Left ventricle myocardium inferior (tissue), 1 donor: ENCODE measurements around the gene NR1D2. TPM values are rescaled to one million over a fixed set of nuclear protein-coding genes. Genes with fewer than 3 reads are reported as not detected.
A peak's percentile ranks its signal among the peaks of the same experiment; 100 is the strongest.
"Not testable (repeated sequence)": the region's sequence is repeated elsewhere in the genome, so short reads cannot be mapped to it uniquely, and the experiment has no call there.

Experiments
- DNase-seq: peaks from one replicate; pipeline ENCODE4 v3.0.0-alpha.2; 2020
- H3K27ac ChIP-seq: fragments of 200-600 bp; replicated peaks from 2 replicates; pipeline ENCODE4 v1.8.0; 2021
- H3K27me3 ChIP-seq: fragments of 200-600 bp; 2 replicates; pipeline ENCODE4 v1.8.0; 2021; ENCODE audit warnings: low read depth
- H3K36me3 ChIP-seq: fragments of 200-600 bp; 2 replicates; pipeline ENCODE4 v1.8.0; 2021
- H3K4me1 ChIP-seq: fragments of 200-600 bp; 2 replicates; pipeline ENCODE4 v1.8.0; 2021
- H3K4me3 ChIP-seq: fragments of 200-600 bp; 2 replicates; pipeline ENCODE4 v1.8.0; 2021; ENCODE audit warnings: mild to moderate bottlenecking, moderate library complexity
- H3K9me3 ChIP-seq: fragments of 200-600 bp; replicated peaks from 2 replicates; pipeline ENCODE4 v1.8.0; 2021
- intact Hi-C: fragments of 100-400 bp; cut with micrococcal nuclease; formaldehyde crosslinking; loops from one replicate; pipeline ENCODE4 v1.11.0; 2022
- long read RNA-seq: library from polyadenylated mRNA; unstranded; transcript quantifications from one replicate; pipeline ENCODE4 v2.0.0, GENCODE V29; 2021
- total RNA-seq: library from RNA; stranded (reverse); fragmentation: NEBNext Ultra II Directional; extraction: Animal tissue kit (Norgen Biotek cat#: 25700); gene quantifications from one replicate; pipeline ENCODE4 v1.2.1, GENCODE V29; 2021
- TF ChIP-seq, protein P1 (sequence below): fragments of 200-600 bp; IDR thresholded peaks from 2 replicates; pipeline ENCODE4 v1.8.0; 2021; ENCODE audit warnings: antibody characterized with exemption, mild to moderate bottlenecking, borderline replicate concordance
- donor health status: DM: no; HTN: yes; CAD: no; lungs with severe emphysema.

Gene NR1D2
- total RNA-seq, result 43.5 TPM
- long read RNA-seq, full-length matches to known transcripts, result 72 of 80 reads
- long read RNA-seq, partial matches to known transcripts, result 2 of 80 reads
- long read RNA-seq, other reads (novel, unspliced or antisense), result 6 of 80 reads

DNA sequence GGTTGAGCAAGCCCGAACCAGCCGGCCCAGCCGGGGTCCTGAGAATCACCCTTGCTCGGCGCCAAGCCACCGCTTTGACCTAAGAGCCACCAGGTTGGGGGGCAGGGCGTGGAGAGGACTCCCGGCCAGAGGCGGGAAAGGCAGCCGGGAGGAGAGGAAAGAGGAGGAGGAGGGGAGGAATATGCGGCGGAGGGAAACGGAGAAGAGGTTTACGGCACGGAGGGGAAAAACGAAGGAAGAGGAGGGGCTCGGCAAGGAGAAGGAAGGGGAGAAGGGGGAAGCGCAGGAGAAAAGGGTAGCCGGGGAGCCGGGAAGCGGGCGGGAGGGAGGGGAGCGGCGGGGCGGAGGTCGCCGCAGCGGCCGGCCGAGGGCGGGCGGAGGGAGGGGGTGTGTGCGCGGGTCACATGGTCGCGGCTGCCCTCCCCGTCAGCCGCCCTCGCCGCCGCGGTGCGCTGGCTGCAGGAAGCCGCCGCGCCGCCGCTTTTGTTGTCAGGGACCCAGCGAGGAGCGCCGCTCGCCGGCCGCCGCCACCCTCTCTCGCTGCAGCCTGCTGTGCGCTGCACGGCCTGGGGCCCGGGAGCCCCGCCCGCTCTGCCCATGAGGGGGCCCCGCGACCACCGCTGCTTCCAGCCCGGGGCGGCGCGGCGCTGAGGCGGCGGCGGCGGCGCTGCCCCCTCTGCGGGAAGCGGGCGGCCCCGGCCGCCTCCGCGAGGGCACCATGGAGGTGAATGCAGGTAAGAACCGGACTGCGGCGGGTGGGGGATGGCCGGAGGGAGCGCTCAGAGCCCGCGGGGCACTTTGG is at the start of gene NR1D2:
Gene NR1D2 (plus strand): TSS at position 426 of the 802 bp plus-strand sequence. CDS start 293 bp downstream, at position 719.
- Histone ChIP-seq H3K4me1 (peaks cover 49% of the 10 kb centered on the region), H3K9me3 (no peaks in the 10 kb centered on the region), H3K27me3 (no peaks in the 10 kb centered on the region), H3K4me3 (peak within 1 kb of the TSS; percentile 80), H3K27ac (peak within 1 kb of the TSS; percentile 99), H3K36me3 (no peaks in the 10 kb centered on the region)
- intact Hi-C loops, result no loop called here
- peak; percentile 88 for DNase-seq
- TF ChIP-seq, protein P1, sequence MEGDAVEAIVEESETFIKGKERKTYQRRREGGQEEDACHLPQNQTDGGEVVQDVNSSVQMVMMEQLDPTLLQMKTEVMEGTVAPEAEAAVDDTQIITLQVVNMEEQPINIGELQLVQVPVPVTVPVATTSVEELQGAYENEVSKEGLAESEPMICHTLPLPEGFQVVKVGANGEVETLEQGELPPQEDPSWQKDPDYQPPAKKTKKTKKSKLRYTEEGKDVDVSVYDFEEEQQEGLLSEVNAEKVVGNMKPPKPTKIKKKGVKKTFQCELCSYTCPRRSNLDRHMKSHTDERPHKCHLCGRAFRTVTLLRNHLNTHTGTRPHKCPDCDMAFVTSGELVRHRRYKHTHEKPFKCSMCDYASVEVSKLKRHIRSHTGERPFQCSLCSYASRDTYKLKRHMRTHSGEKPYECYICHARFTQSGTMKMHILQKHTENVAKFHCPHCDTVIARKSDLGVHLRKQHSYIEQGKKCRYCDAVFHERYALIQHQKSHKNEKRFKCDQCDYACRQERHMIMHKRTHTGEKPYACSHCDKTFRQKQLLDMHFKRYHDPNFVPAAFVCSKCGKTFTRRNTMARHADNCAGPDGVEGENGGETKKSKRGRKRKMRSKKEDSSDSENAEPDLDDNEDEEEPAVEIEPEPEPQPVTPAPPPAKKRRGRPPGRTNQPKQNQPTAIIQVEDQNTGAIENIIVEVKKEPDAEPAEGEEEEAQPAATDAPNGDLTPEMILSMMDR, result no peak

DNA sequence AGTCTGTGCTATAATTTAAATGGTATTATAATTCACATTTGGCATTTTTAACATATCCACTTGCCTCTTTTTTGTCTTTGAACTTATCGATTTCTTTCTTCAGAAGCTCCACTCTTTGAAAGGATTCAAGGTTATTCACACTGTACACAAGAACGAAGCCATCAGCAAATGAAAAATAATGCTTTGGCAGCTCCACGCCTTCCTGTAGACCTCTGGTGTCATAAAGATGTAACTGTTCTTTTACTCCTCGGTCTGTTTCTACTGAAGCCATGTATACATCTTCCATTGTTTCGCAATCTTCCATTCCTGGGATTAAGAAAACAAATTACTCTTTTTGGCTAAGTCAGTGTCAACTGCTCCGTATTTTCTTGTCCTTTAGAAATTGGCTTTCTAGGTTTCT is 44.3 kb upstream of the NR1D2 start:
- Histone ChIP-seq H3K4me1 (no peaks in the 10 kb centered on the region), H3K36me3 (peaks cover 60% of the 10 kb centered on the region), H3K4me3 (no peak overlapping the region), H3K27ac (no peak overlapping the region), H3K9me3 (no peaks in the 10 kb centered on the region), H3K27me3 (no peaks in the 10 kb centered on the region)
- DNase-seq, result no peak
- intact Hi-C loops, result no loop called here
- TF ChIP-seq, protein P1, result no peak

DNA sequence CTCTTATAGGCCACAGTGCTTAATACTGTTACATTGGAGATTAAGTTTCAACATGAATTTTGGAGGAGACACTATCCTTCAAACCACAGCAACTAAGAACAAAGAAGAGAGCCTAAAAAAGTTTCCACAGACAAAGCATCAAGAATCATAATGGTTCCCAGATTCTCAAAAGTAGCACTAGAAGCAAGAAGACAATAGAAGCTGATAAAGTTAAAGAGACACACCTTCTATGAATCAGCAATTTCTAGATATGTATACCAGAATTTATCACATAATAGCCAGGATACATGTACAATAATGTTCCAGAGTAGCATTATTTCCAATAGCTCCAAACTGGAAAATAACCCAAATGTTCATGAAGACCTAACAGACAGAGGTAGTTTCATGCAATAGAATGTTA is 40.5 kb upstream of the NR1D2 start:
- Histone ChIP-seq H3K4me1 (no peaks in the 10 kb centered on the region), H3K36me3 (peaks cover 53% of the 10 kb centered on the region), H3K9me3 (no peaks in the 10 kb centered on the region), H3K4me3 (no peak overlapping the region), H3K27me3 (no peaks in the 10 kb centered on the region), H3K27ac (no peak overlapping the region)
- intact Hi-C loops, result no loop called here
- no peak for DNase-seq
- TF ChIP-seq, protein P1, result no peak

DNA sequence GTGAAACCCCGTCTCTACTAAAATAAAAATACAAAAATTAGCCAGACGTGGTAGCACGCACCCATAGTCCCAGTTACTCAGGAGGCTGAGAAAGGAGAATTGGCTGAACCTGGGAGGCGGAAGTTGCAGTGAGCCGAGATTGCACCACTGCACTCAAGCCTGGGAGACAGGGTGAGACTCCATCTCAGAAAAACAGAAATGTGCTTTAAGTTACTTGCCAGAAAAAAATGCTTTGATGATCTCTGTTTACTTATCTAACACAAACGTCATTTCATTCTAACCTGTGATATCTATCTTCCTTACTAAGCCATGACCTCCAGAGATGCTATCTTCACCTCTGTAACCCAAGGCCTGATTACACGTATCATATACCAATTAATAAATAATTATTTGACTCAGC is 35.7 kb upstream of the NR1D2 start:
- intact Hi-C loops, result no loop called here
- H3K36me3 ChIP-seq, result peaks cover 34% of the 10 kb centered on the region

GRCh38 chr3:23911397-23911796 is 33.7 kb upstream of the NR1D2 start:
- DNase-seq, result no peak
- intact Hi-C loops, result no loop called here
- TF ChIP-seq, protein P1, result no peak
- no peak overlapping the region for H3K4me3 ChIP-seq
- H3K27me3 ChIP-seq, result no peaks in the 10 kb centered on the region
- H3K36me3 ChIP-seq, result peaks cover 25% of the 10 kb centered on the region
- H3K9me3 ChIP-seq, result no peaks in the 10 kb centered on the region
- H3K4me1 ChIP-seq, result peaks cover 19% of the 10 kb centered on the region
- H3K27ac ChIP-seq, result no peak overlapping the region

More for the DNA sequence above, 35.7 kb upstream of the NR1D2 start:
- Histone ChIP-seq H3K4me3 (no peak overlapping the region), H3K4me1 (no peaks in the 10 kb centered on the region), H3K27me3 (no peaks in the 10 kb centered on the region), H3K27ac (no peak overlapping the region), H3K9me3 (no peaks in the 10 kb centered on the region)
- TF ChIP-seq, protein P1, result no peak
- DNase-seq, result no peak

GRCh38 chr3:23912335-23912734 is 32.8 kb upstream of the NR1D2 start:
- not testable (repeated sequence) for H3K4me3 ChIP-seq, DNase-seq

More at GRCh38 chr3:23912335-23912734, 32.8 kb upstream of the NR1D2 start:
- H3K9me3 ChIP-seq, H3K27me3 ChIP-seq, intact Hi-C loops, H3K27ac ChIP-seq: not testable (repeated sequence)
- Histone ChIP-seq H3K36me3 (peaks cover 25% of the 10 kb centered on the region), H3K4me1 (peaks cover 27% of the 10 kb centered on the region)
